K562 (cell line): Measurements from ENCODE around the gene PACSIN2. TPM values are rescaled to one million over a fixed set of nuclear protein-coding genes. Genes with fewer than 3 reads are reported as not detected.

ENCODE experiments used
- ATAC-seq: fragments of 200-7000 bp; cut with Tn5 transposase; 3 replicates; pipeline ENCODE4 v1.9.1; 2020; ENCODE audit warnings: moderate library complexity
- BruUV-seq: library from RNA; stranded (reverse); fragments of 400-500 nt; replicated peaks from 2 replicates; lab custom pipeline; 2021; lab: Mats Ljungman, UMichigan
- CTCF ChIA-PET: fragments of 300-600 bp; formaldehyde crosslinking; extraction: SDS; loops from one replicate; lab custom pipeline; 2021; ENCODE audit warnings: low intra/inter-chr PET ratio; lab: Yijun Ruan, JAX
- POLR2A ChIA-PET: fragments of 300-600, 350-650 bp; sonication (Branson Sonifier 250); formaldehyde crosslinking; extraction: SDS; loops from one replicate; lab custom pipeline; 2021; ENCODE audit warnings: antibody characterized with exemption, inconsistent platforms; lab: Yijun Ruan, JAX
- DNase-seq, 4 experiments: peaks; one replicate each; pipeline versions ENCODE4 v3.0.0 to v3.0.0-alpha.2; 2011 to 2018; ENCODE audit warnings: low spot score in 3 of 4, mixed read lengths in 3 of 4; ENCODE audit errors: extremely low read depth in 1 of 4
- FAIRE-seq: peaks from 2 replicates; lab custom pipeline; 2011; peaks lifted over from hg19 to GRCh38; lab: Jason Lieb, UNC
- H2AFZ ChIP-seq: 2 replicates; pipeline ENCODE4 v1.6.0; 2011; ENCODE audit warnings: low read depth, low read length, control low read depth, inconsistent platforms
- H3K27ac ChIP-seq: fragments of 200-600 bp; 3 replicates; pipeline ENCODE4 v1.8.0; 2011; ENCODE audit warnings: low read depth, mild to moderate bottlenecking, control low read depth, inconsistent platforms, low read length, moderate library complexity, mixed read lengths; ENCODE audit errors: extremely low read depth
- H3K27me3 ChIP-seq, 2 experiments: fragments of 300-600 bp in 1 of 2; 2 replicates in 1 of 2; 3 replicates in 1 of 2; pipeline versions ENCODE4 v1.6.0 to v1.8.0; 2011; ENCODE audit warnings: inconsistent platforms in 2 of 2, low read length in 2 of 2, mild to moderate bottlenecking in 1 of 2, mixed read lengths in 1 of 2, moderate library complexity in 1 of 2; ENCODE audit not compliant: control insufficient read depth in 2 of 2, insufficient read depth in 2 of 2
- H3K36me3 ChIP-seq: fragments of 300-600 bp; 3 replicates; pipeline ENCODE4 v1.8.0; 2011; ENCODE audit warnings: mild to moderate bottlenecking, low read length, inconsistent platforms; ENCODE audit not compliant: control insufficient read depth, insufficient read depth
- H3K4me1 ChIP-seq, 2 experiments: fragments of 200-600 bp in 1 of 2; replicated peaks in 1 of 2; 2 replicates in 1 of 2; 3 replicates in 1 of 2; pipeline versions ENCODE4 v1.5.1 to v1.8.0; 2011; ENCODE audit warnings: inconsistent platforms in 2 of 2, low read length in 2 of 2, mild to moderate bottlenecking in 1 of 2, mixed read lengths in 1 of 2, moderate library complexity in 1 of 2; ENCODE audit not compliant: control insufficient read depth in 2 of 2, insufficient read depth in 2 of 2
- H3K4me2 ChIP-seq: 2 replicates; pipeline ENCODE4 v1.6.1; 2011; ENCODE audit warnings: low read length, control low read depth, inconsistent platforms, mixed read lengths; ENCODE audit not compliant: insufficient read depth
- H3K4me3 ChIP-seq: fragments of 200-600 bp; sonication (generic), shearing (Covaris generic); 2 replicates; pipeline ENCODE4 v1.5.1; 2016; ENCODE audit warnings: control low read depth, inconsistent platforms
- H3K79me2 ChIP-seq: fragments of 200-600 bp; 3 replicates; pipeline ENCODE4 v1.8.0; 2011; ENCODE audit warnings: low read length, inconsistent platforms; ENCODE audit not compliant: control insufficient read depth, insufficient read depth
- H3K9ac ChIP-seq, 2 experiments: 2 replicates each; pipeline versions ENCODE4 v1.6.0 to v1.6.1; 2011; ENCODE audit warnings: low read depth in 2 of 2, low read length in 2 of 2, control low read depth in 1 of 2, inconsistent platforms in 1 of 2, mild to moderate bottlenecking in 1 of 2, mixed read lengths in 1 of 2; ENCODE audit not compliant: insufficient read depth in 1 of 2
- H3K9me1 ChIP-seq: one replicate; pipeline ENCODE4 v1.6.0; 2011; ENCODE audit warnings: inconsistent platforms, mild to moderate bottlenecking, low read length, moderate library complexity; ENCODE audit not compliant: control insufficient read depth, insufficient read depth
- H3K9me3 ChIP-seq: replicated peaks from 2 replicates; pipeline ENCODE4 v1.5.1; 2011; ENCODE audit warnings: low read depth, low read length, inconsistent platforms; ENCODE audit not compliant: control insufficient read depth, insufficient read depth
- H4K20me1 ChIP-seq: replicated peaks from 2 replicates; pipeline ENCODE4 v1.6.1; 2011; ENCODE audit warnings: low read length, inconsistent platforms, mixed read lengths; ENCODE audit not compliant: control insufficient read depth, insufficient read depth
- ID3 ChIP-seq, 2 experiments: fragments of 250-450 bp in 1 of 2; fragments of 450-650 bp in 1 of 2; sonication (Bioruptor Pico) in 1 of 2; IDR thresholded peaks; 2 replicates each; pipeline versions ENCODE4 v1.6.1 to v1.8.0; 2016 to 2021; ENCODE audit warnings: mild to moderate bottlenecking in 2 of 2, moderate library complexity in 2 of 2, missing compliant biosample characterization in 1 of 2, missing genetic modification characterization in 1 of 2
- KAT7 ChIP-seq: sonication (generic); formaldehyde crosslinking; IDR thresholded peaks from 2 replicates; pipeline ENCODE4 v1.8.0; 2022; ENCODE audit warnings: missing genetic modification reagents, mild to moderate bottlenecking, borderline replicate concordance
- PBX2 ChIP-seq, 2 experiments: IDR thresholded peaks in 1 of 2; conservative IDR thresholded peaks in 1 of 2; 2 replicates each; pipeline ENCODE4 v1.6.1; 2016; ENCODE audit warnings: low read depth in 2 of 2, mild to moderate bottlenecking in 1 of 2, missing compliant biosample characterization in 1 of 2, missing genetic modification characterization in 1 of 2, moderate library complexity in 1 of 2
- WGBS: fragments of 100-300 bp; shearing (Covaris generic); methylation state at CpG from one replicate; pipeline ENCODE4 v1.1.6; 2016; ENCODE audit warnings: low coverage, mixed read lengths; ENCODE audit not compliant: insufficient coverage; ENCODE audit errors: missing lambda C conversion rate; 5-methylcytosine and 5-hydroxymethylcytosine counted together
- in situ Hi-C: fragments of 300-500 bp; cut with MboI; formaldehyde crosslinking; loops from 4 replicates; pipeline ENCODE4 v1.15.0; 2018; ENCODE audit warnings: inconsistent platforms, mixed read lengths
- intact Hi-C: fragments of 100-400 bp; cut with micrococcal nuclease; formaldehyde crosslinking; loops from 2 replicates; pipeline ENCODE4 v1.14.2; 2022
- polyA plus RNA-seq, 8 experiments: library from polyadenylated mRNA; depleted of rRNA in 4 of 8; stranded (reverse) in 5 of 8; unstranded in 3 of 8; fragments of >200 nt; fragmentation: Nextera tagmentation in 2 of 8; fragmentation: Illumina TruSeq in 1 of 8; extraction: Ambion mirVana in 2 of 8; extraction: Trizol in 1 of 8; gene quantifications; 2 replicates each; pipeline versions ENCODE4 v1.2.1 to v1.2.3, GENCODE V29; 2011 to 2014; ENCODE audit warnings: inconsistent platforms in 1 of 8, missing spikeins in 1 of 8
- total RNA-seq, 7 experiments: library from RNA; depleted of rRNA in 6 of 7; stranded (reverse); fragments of >200 nt in 6 of 7; fragmentation: Illumina TruSeq in 2 of 7; extraction: Trizol in 2 of 7; gene quantifications; 2 replicates each; pipeline versions ENCODE4 v1.2.1 to v1.2.3, GENCODE V29; 2011 to 2021; ENCODE audit warnings: low replicate concordance in 1 of 7

PACSIN2 gene
- total and polyA plus RNA-seq, 9 of the 15 experiments (the other 6 are each of a cell fraction or from before 2014, with no cell fraction given), result 0.45 to 45.1 (median 23.9) TPM

GRCh38 chr22:42876041-42876440 is 138.9 kb downstream of the PACSIN2 start:
- Histone ChIP-seq H3K79me2 (no peaks in the 10 kb centered on the region), H3K4me3 (no peak overlapping the region)
- no TSS peak for BruUV-seq
- 80% methylated on average over 2 of the region's 17 CpGs for WGBS
- CTCF ChIA-PET, result no interaction called here
- TF ChIP-seq KAT7 (CRISPR knock-in tag) (no peak), PBX2 (CRISPR knock-in tag; IDR thresholded peaks at IDR 0.05; ENCODE audit: low read depth) (no peak), PBX2 (tag; conservative IDR thresholded peaks at IDR 0.05; ENCODE audit: low read depth) (no peak), ID3 (CRISPR knock-in tag; IDR thresholded peaks at IDR 0.05) (no peak), ID3 (tag; IDR thresholded peaks at IDR 0.05) (no peak)
- TF ChIP-seq, all 486 proteins: peak for 0
- H3K27ac ChIP-seq, result no peak overlapping the region
- no peak overlapping the region for H3K9ac ChIP-seq
- H3K27me3 ChIP-seq, result no peaks in the 10 kb centered on the region
- DNase-seq (no peak), ATAC-seq (no peak), FAIRE-seq (no peak)
- H4K20me1 ChIP-seq, result no peaks in the 10 kb centered on the region
- in situ Hi-C loops, result no loop called here
- H3K4me2 ChIP-seq, result no peak overlapping the region
- H3K36me3 ChIP-seq, result peaks cover 38% of the 10 kb centered on the region; the same call in 2 of the 3 replicates
- POLR2A ChIA-PET, result no interaction called here
- no peak overlapping the region for H2AFZ ChIP-seq
- intact Hi-C loops, result no loop called here
- H3K4me1 ChIP-seq, result no peaks in the 10 kb centered on the region
- no peaks in the 10 kb centered on the region for H3K9me1 ChIP-seq
- H3K9me3 ChIP-seq, result no peaks in the 10 kb centered on the region
